ENCODE measurements around the gene SLC6A19.

The SLC6A19 gene

DNA sequence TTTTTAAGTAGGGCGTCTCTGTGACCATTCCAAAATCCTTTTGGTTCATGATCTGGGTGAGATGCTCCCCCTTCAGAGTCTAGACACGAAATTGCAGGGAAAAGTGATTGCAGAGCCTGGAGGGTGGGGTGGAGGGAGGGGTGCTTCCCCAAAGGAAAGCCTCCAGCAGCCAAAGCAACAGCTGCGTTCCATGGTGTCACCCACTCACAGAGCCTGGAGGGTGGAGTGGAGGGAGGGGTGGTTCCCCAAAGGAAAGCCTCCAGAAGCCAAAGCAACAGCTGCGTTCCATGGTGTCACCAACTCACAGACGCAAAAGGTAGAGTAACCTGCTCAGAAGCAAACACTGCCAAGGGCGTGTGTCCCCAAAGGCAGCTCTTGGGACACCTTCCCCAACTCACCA, 46.4 kb downstream of the SLC6A19 start:
- Histone ChIP-seq H3K79me1 (replicated peaks; ENCODE audit: low read length, poor library complexity, severe bottlenecking) (no peaks in the 10 kb centered on the region), H2AK5ac (ENCODE audit: low read length, severe bottlenecking) (no peak overlapping the region), H2BK12ac (ENCODE audit: low read length in 2 of 2) (no peak overlapping the region), H3K14ac (ENCODE audit: low read length in 2 of 2) (no peak overlapping the region), H2BK15ac (ENCODE audit: low read depth, poor library complexity, severe bottlenecking) (no peak overlapping the region), H2BK5ac (ENCODE audit: low read depth, low read length, poor library complexity, severe bottlenecking) (no peak overlapping the region), H3K36me3 (ENCODE audit: control insufficient read depth in 1 of 2, insufficient read depth in 2 of 2, low read depth in 1 of 2, low read length in 2 of 2) (no peaks in the 10 kb centered on the region), H3K4me2 (ENCODE audit: low read length, poor library complexity, severe bottlenecking) (no peak overlapping the region), H2AFZ (ENCODE audit: low read depth, low read length) (no peak overlapping the region), H3K9ac (ENCODE audit: low read length) (no peak overlapping the region), H3K4me3 (ENCODE audit: insufficient read depth in 1 of 2, low read depth in 1 of 2, low read length in 2 of 2) (no peak overlapping the region), H4K8ac (ENCODE audit: low read length) (no peak overlapping the region), H3K27ac (ENCODE audit: low read length, poor library complexity, severe bottlenecking) (no peak overlapping the region), H2BK120ac (ENCODE audit: low read depth, low read length) (no peak overlapping the region), H4K91ac (ENCODE audit: low read length) (no peak overlapping the region), H3K18ac (ENCODE audit: low read depth in 1 of 2, low read length in 2 of 2) (no peak overlapping the region), H3K27me3 (ENCODE audit: control insufficient read depth in 1 of 2, insufficient read depth in 1 of 2, low read length in 2 of 2) (peaks cover 7 to 53% of the 10 kb centered on the region in 2 experiments), H3K4me1 (ENCODE audit: control insufficient read depth, insufficient read depth, low read depth, low read length) (no peaks in the 10 kb centered on the region), H3K9me3 (ENCODE audit: control insufficient read depth, low read length) (no peaks in the 10 kb centered on the region), H3K4ac (ENCODE audit: low read depth in 1 of 2, low read length in 2 of 2) (no peak overlapping the region), H3K23ac (ENCODE audit: low read length in 2 of 2) (no peak overlapping the region)
- DNase-seq, result no peak
- 73% methylated on average over 6 of the region's 6 CpGs for WGBS

DNA sequence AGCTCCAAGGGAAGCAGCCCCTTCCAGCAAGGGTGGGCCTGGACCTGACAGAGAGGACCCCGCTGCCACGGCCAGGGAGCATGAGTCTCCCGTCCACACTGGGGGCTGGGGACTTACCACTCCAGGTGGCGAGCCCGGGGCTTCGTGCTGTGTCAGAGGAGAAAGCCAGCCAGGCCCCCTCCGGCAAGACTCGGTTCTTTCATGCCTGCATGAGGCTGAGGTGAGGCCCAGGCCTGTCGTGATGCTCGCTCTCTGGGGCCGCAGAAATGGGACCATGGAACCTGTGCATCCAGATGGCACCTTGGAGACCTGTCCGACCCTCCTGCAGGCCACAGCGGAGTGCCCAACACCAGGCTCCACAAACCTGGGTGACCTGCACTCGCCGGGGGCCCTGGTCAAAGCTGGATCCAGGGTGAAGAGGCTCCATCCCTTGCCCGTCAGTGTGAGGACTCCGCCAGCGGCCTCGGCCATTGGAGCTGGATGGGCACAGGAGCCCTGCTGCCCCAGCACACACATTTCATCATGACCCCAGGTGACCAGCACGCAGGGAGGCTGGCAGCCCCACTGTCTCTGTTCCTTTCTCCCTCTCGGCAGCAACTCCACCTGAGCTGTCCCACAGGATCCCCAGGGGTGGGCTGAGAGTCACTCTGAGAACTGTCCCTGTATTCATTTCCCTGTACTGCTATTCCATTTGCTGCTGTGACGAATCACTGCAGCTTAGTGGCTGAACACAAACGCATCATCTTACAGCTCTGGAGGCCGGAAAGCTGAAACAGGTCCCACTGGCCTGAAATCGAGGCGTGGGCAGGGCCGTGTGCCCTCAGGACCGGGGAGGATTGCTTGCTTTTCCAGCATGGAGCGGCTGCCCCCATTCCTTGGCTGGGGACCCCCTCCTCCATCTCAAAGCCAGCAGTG, 48.2 kb downstream of the SLC6A19 start:
- no peak overlapping the region for H3K14ac ChIP-seq (ENCODE audit: low read length in 2 of 2)
- no peak overlapping the region for H2BK120ac ChIP-seq (ENCODE audit: low read depth, low read length)
- no peak overlapping the region for H2AK5ac ChIP-seq (ENCODE audit: low read length, severe bottlenecking)
- 76% methylated on average over 29 of the region's 29 CpGs for WGBS
- no peak overlapping the region for H4K91ac ChIP-seq (ENCODE audit: low read length)
- no peak overlapping the region for H3K23ac ChIP-seq (ENCODE audit: low read length in 2 of 2)
- no peaks in the 10 kb centered on the region for H3K79me1 ChIP-seq (replicated peaks; ENCODE audit: low read length, poor library complexity, severe bottlenecking)
- no peak overlapping the region for H4K8ac ChIP-seq (ENCODE audit: low read length)
- H2BK15ac ChIP-seq (ENCODE audit: low read depth, poor library complexity, severe bottlenecking), result no peak overlapping the region
- no peak for DNase-seq
- H3K4me2 ChIP-seq (ENCODE audit: low read length, poor library complexity, severe bottlenecking), result no peak overlapping the region
- H3K27ac ChIP-seq (ENCODE audit: low read length, poor library complexity, severe bottlenecking), result no peak overlapping the region
- H2AFZ ChIP-seq (ENCODE audit: low read depth, low read length), result no peak overlapping the region
- H3K36me3 ChIP-seq (ENCODE audit: control insufficient read depth in 1 of 2, insufficient read depth in 2 of 2, low read depth in 1 of 2, low read length in 2 of 2), result no peaks in the 10 kb centered on the region
- no peaks in the 10 kb centered on the region for H3K9me3 ChIP-seq (ENCODE audit: control insufficient read depth, low read length)
- no peak overlapping the region for H3K4me3 ChIP-seq (ENCODE audit: insufficient read depth in 1 of 2, low read depth in 1 of 2, low read length in 2 of 2)
- no peak overlapping the region for H3K9ac ChIP-seq (ENCODE audit: low read length)
- H2BK12ac ChIP-seq (ENCODE audit: low read length in 2 of 2), result no peak overlapping the region
- H3K18ac ChIP-seq (ENCODE audit: low read depth in 1 of 2, low read length in 2 of 2), result no peak overlapping the region
- no peak overlapping the region for H2BK5ac ChIP-seq (ENCODE audit: low read depth, low read length, poor library complexity, severe bottlenecking)
- H3K4me1 ChIP-seq (ENCODE audit: control insufficient read depth, insufficient read depth, low read depth, low read length), result no peaks in the 10 kb centered on the region
- peaks cover 7 to 43% of the 10 kb centered on the region in 2 experiments for H3K27me3 ChIP-seq (ENCODE audit: control insufficient read depth in 1 of 2, insufficient read depth in 1 of 2, low read length in 2 of 2)
- no peak overlapping the region for H3K4ac ChIP-seq (ENCODE audit: low read depth in 1 of 2, low read length in 2 of 2)

DNA sequence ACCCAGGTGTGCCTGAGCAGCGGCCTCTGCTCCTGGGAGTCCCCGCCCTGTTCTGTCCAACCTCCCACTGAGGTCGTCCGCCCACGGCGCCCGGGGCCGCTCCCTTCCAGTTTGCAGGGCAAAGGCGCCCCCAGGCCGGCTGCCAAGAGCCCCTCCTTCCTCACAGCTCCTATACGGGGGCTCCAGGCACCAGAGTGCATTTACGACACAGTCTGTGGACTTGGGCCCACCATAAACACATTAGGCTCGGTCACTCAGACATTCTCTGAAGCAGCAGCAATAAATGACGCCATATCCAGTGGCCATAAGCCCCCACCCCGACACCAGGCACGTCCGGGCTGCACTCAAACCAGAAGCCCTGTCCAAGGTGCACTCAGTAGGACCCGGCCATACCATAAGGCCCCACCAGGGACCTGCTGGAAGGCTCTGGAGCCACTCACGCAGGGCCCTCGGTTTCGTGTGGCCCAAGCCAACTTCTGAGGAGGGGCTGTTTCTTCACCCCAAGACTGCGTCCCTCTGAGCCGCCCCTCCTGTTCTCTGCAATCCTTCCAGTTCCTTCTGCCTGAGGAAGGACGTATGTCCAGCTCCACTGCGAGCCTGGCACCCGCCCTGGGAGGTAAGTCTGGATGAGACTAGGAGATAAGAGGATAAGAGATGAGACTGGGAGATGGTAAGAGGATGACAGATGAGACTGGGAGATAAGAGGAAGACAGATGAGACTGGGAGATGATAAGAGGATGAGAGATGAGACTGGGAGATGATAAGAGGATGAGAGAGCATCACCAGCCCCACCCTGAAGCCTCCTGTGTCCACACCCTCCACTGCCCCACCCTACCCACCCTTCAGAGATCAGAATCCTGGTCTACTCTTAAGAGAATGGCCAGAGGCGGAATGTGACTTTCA, 50.5 kb downstream of the SLC6A19 start:
- whole genome bisulfite sequencing, result 57% methylated on average over 27 of the region's 27 CpGs
- H2BK15ac ChIP-seq (ENCODE audit: low read depth, poor library complexity, severe bottlenecking), result no peak overlapping the region
- H3K27ac ChIP-seq (ENCODE audit: low read length, poor library complexity, severe bottlenecking), result no peak overlapping the region
- no peak overlapping the region for H3K4me3 ChIP-seq (ENCODE audit: insufficient read depth in 1 of 2, low read depth in 1 of 2, low read length in 2 of 2)
- H3K36me3 ChIP-seq (ENCODE audit: control insufficient read depth in 1 of 2, insufficient read depth in 2 of 2, low read depth in 1 of 2, low read length in 2 of 2), result no peaks in the 10 kb centered on the region
- H2BK5ac ChIP-seq (ENCODE audit: low read depth, low read length, poor library complexity, severe bottlenecking), result no peak overlapping the region
- H3K23ac ChIP-seq (ENCODE audit: low read length in 2 of 2), result no peak overlapping the region
- H3K79me1 ChIP-seq (replicated peaks; ENCODE audit: low read length, poor library complexity, severe bottlenecking), result no peaks in the 10 kb centered on the region
- DNase-seq, result no peak
- no peaks in the 10 kb centered on the region for H3K9me3 ChIP-seq (ENCODE audit: control insufficient read depth, low read length)
- no peak overlapping the region for H2AK5ac ChIP-seq (ENCODE audit: low read length, severe bottlenecking)
- no peak overlapping the region for H3K18ac ChIP-seq (ENCODE audit: low read depth in 1 of 2, low read length in 2 of 2)
- no peak overlapping the region for H4K91ac ChIP-seq (ENCODE audit: low read length)
- H3K4me2 ChIP-seq (ENCODE audit: low read length, poor library complexity, severe bottlenecking), result no peak overlapping the region
- no peak overlapping the region for H4K8ac ChIP-seq (ENCODE audit: low read length)
- H3K4ac ChIP-seq (ENCODE audit: low read depth in 1 of 2, low read length in 2 of 2), result no peak overlapping the region
- no peaks in the 10 kb centered on the region for H3K4me1 ChIP-seq (ENCODE audit: control insufficient read depth, insufficient read depth, low read depth, low read length)
- no peak overlapping the region for H2BK120ac ChIP-seq (ENCODE audit: low read depth, low read length)
- no peak overlapping the region for H3K9ac ChIP-seq (ENCODE audit: low read length)
- no peak overlapping the region for H2AFZ ChIP-seq (ENCODE audit: low read depth, low read length)
- no peak overlapping the region for H2BK12ac ChIP-seq (ENCODE audit: low read length in 2 of 2)
- H3K14ac ChIP-seq (ENCODE audit: low read length in 2 of 2), result no peak overlapping the region
- peaks cover 7 to 32% of the 10 kb centered on the region in 2 experiments for H3K27me3 ChIP-seq (ENCODE audit: control insufficient read depth in 1 of 2, insufficient read depth in 1 of 2, low read length in 2 of 2)

DNA sequence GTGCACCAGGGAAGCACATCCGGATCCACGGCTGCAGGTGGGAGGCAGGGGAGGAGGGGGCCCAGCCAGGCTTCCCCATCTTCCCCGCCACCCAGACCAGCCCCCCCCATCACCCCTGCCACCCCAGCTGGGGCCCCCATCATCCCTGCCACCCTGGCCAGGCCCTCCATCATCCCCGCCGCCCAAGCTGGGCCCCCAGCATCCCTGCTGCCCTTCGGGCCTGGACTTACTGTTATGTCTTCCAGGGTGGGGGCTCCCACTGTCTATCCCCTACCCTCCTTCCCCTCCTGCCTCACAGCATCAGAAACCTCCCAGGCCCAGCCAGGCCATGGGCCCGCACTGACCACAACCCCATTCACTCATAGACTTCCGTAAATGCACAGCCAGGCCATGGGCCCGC, 51.3 kb downstream of the SLC6A19 start:
- WGBS, result 82% methylated on average over 8 of the region's 9 CpGs
- no peak for DNase-seq
- no peak overlapping the region for H2AK5ac ChIP-seq (ENCODE audit: low read length, severe bottlenecking)
- no peak overlapping the region for H2BK120ac ChIP-seq (ENCODE audit: low read depth, low read length)
- H3K18ac ChIP-seq (ENCODE audit: low read depth in 1 of 2, low read length in 2 of 2), result no peak overlapping the region
- no peak overlapping the region for H3K14ac ChIP-seq (ENCODE audit: low read length in 2 of 2)
- no peak overlapping the region for H2BK12ac ChIP-seq (ENCODE audit: low read length in 2 of 2)
- no peaks in the 10 kb centered on the region for H3K9me3 ChIP-seq (ENCODE audit: control insufficient read depth, low read length)
- H3K23ac ChIP-seq (ENCODE audit: low read length in 2 of 2), result no peak overlapping the region
- H4K8ac ChIP-seq (ENCODE audit: low read length), result no peak overlapping the region
- H2BK5ac ChIP-seq (ENCODE audit: low read depth, low read length, poor library complexity, severe bottlenecking), result no peak overlapping the region
- H2AFZ ChIP-seq (ENCODE audit: low read depth, low read length), result no peak overlapping the region
- H3K27me3 ChIP-seq (ENCODE audit: control insufficient read depth in 1 of 2, insufficient read depth in 1 of 2, low read length in 2 of 2), result peaks cover 7 to 25% of the 10 kb centered on the region in 2 experiments
- no peak overlapping the region for H3K27ac ChIP-seq (ENCODE audit: low read length, poor library complexity, severe bottlenecking)
- no peak overlapping the region for H3K4me2 ChIP-seq (ENCODE audit: low read length, poor library complexity, severe bottlenecking)
- no peaks in the 10 kb centered on the region for H3K4me1 ChIP-seq (ENCODE audit: control insufficient read depth, insufficient read depth, low read depth, low read length)
- no peaks in the 10 kb centered on the region for H3K36me3 ChIP-seq (ENCODE audit: control insufficient read depth in 1 of 2, insufficient read depth in 2 of 2, low read depth in 1 of 2, low read length in 2 of 2)
- no peaks in the 10 kb centered on the region for H3K79me1 ChIP-seq (replicated peaks; ENCODE audit: low read length, poor library complexity, severe bottlenecking)
- H2BK15ac ChIP-seq (ENCODE audit: low read depth, poor library complexity, severe bottlenecking), result no peak overlapping the region
- no peak overlapping the region for H3K4me3 ChIP-seq (ENCODE audit: insufficient read depth in 1 of 2, low read depth in 1 of 2, low read length in 2 of 2)
- H3K9ac ChIP-seq (ENCODE audit: low read length), result no peak overlapping the region
- H4K91ac ChIP-seq (ENCODE audit: low read length), result no peak overlapping the region
- H3K4ac ChIP-seq (ENCODE audit: low read depth in 1 of 2, low read length in 2 of 2), result no peak overlapping the region

All from mesenchymal stem cell (in vitro differentiated cells and primary cell).